Neural cell (in vitro differentiated cells): ENCODE measurements around the gene MOV10L1. TPM values are rescaled to one million over a fixed set of nuclear protein-coding genes. Genes with fewer than 3 reads are reported as not detected.
"Not testable (repeated sequence)": the region's sequence is repeated elsewhere in the genome, so short reads cannot be mapped to it uniquely, and the experiment has no call there.

Source experiments
- H2AFZ ChIP-seq: fragments of 200-600, 300-800 bp; sonication (generic), shearing (Covaris generic); 2 replicates; pipeline ENCODE4 v1.6.0; 2014; ENCODE audit warnings: low read depth, mild to moderate bottlenecking, antibody characterized with exemption, low read length, moderate library complexity
- H3F3A ChIP-seq: fragments of 200-600 bp; shearing (Covaris generic); 2 replicates; pipeline ENCODE4 v1.6.1; 2016; ENCODE audit warnings: mild to moderate bottlenecking, moderate library complexity, mixed read lengths, antibody characterized with exemption, low read length; ENCODE audit not compliant: insufficient read depth, poor library complexity, severe bottlenecking
- H3K27ac ChIP-seq: fragments of 200-600, 300-800 bp; sonication (generic), shearing (Covaris generic); 2 replicates; pipeline ENCODE4 v1.5.1; 2014; ENCODE audit warnings: mild to moderate bottlenecking, low read length, moderate library complexity
- H3K27me3 ChIP-seq: fragments of 300-800, 200-600 bp; sonication (generic), shearing (Covaris generic); 2 replicates; pipeline ENCODE4 v1.6.0; 2014; ENCODE audit warnings: mild to moderate bottlenecking, low read depth, low read length, moderate library complexity; ENCODE audit not compliant: insufficient read depth
- H3K36me3 ChIP-seq: fragments of 300-800, 200-600 bp; sonication (generic), shearing (Covaris generic); 2 replicates; pipeline ENCODE4 v1.5.1; 2014; ENCODE audit warnings: mild to moderate bottlenecking, antibody characterized with exemption, low read length, moderate library complexity; ENCODE audit not compliant: insufficient read depth
- H3K4me2 ChIP-seq: fragments of 300-800, 200-600 bp; sonication (generic), shearing (Covaris generic); 2 replicates; pipeline ENCODE4 v1.6.0; 2014; ENCODE audit warnings: mild to moderate bottlenecking, low read length
- H3K4me3 ChIP-seq: fragments of 300-800, 200-600 bp; sonication (generic), shearing (Covaris generic); 2 replicates; pipeline ENCODE4 v1.5.1; 2014; ENCODE audit warnings: mild to moderate bottlenecking, low read length, moderate library complexity
- H3K79me2 ChIP-seq: fragments of 200-600 bp; shearing (Covaris generic); replicated peaks from 2 replicates; pipeline ENCODE4 v1.6.0; 2014; ENCODE audit warnings: mild to moderate bottlenecking, low read length, moderate library complexity; ENCODE audit not compliant: insufficient read depth
- H3K9ac ChIP-seq: fragments of 300-800, 200-600 bp; sonication (generic), shearing (Covaris generic); 2 replicates; pipeline ENCODE4 v1.6.1; 2016; ENCODE audit warnings: mild to moderate bottlenecking, low read length, mixed read lengths
- H3K9me2 ChIP-seq: fragments of 200-600 bp; shearing (Covaris generic); 2 replicates; pipeline ENCODE4 v1.6.1; 2016; ENCODE audit warnings: mild to moderate bottlenecking, low read length, mixed read lengths; ENCODE audit not compliant: insufficient read depth
- H3K9me3 ChIP-seq: fragments of 200-600, 300-800 bp; sonication (generic), shearing (Covaris generic); 2 replicates; pipeline ENCODE4 v1.6.1; 2016; ENCODE audit warnings: mild to moderate bottlenecking, mixed run types, low read length, moderate library complexity, mixed read lengths
- H4K20me1 ChIP-seq: fragments of 200-600 bp; shearing (Covaris generic); 2 replicates; pipeline ENCODE4 v1.6.1; 2016; ENCODE audit warnings: mild to moderate bottlenecking, mixed run types; ENCODE audit not compliant: insufficient read depth
- EP300 ChIP-seq: fragments of 450-650 bp; conservative IDR thresholded peaks from 2 replicates; pipeline ENCODE4 v1.6.1; 2014; ENCODE audit warnings: antibody characterized with exemption, mild to moderate bottlenecking, moderate library complexity; ENCODE audit not compliant: poor library complexity, severe bottlenecking
- EZH2 ChIP-seq: fragments of 200-600, 300-800 bp; shearing (Covaris generic), sonication (generic); IDR thresholded peaks from 2 replicates; pipeline ENCODE4 v1.6.1; 2014; ENCODE audit warnings: antibody characterized with exemption, low read length, borderline replicate concordance, mild to moderate bottlenecking; ENCODE audit not compliant: insufficient read depth, poor library complexity, severe bottlenecking
- MXI1 ChIP-seq: fragments of 450-650 bp; conservative IDR thresholded peaks from 2 replicates; pipeline ENCODE4 v1.6.1; 2014; ENCODE audit warnings: antibody characterized with exemption, mild to moderate bottlenecking; ENCODE audit not compliant: poor library complexity, severe bottlenecking
- POLR2AphosphoS5 ChIP-seq: IDR thresholded peaks from 2 replicates; pipeline ENCODE4 v1.6.1; 2012
- RAD21 ChIP-seq: fragments of 450-650 bp; conservative IDR thresholded peaks from 2 replicates; pipeline ENCODE4 v1.6.1; 2014; ENCODE audit warnings: antibody characterized with exemption, mild to moderate bottlenecking, moderate library complexity
- SMC3 ChIP-seq: fragments of 450-650 bp; conservative IDR thresholded peaks from 2 replicates; pipeline ENCODE4 v1.6.1; 2014; ENCODE audit warnings: antibody characterized with exemption, mild to moderate bottlenecking, moderate library complexity; ENCODE audit not compliant: poor library complexity
- TAF1 ChIP-seq: IDR thresholded peaks from 2 replicates; pipeline ENCODE4 v1.6.1; 2012; ENCODE audit warnings: low read depth
- polyA plus RNA-seq: library from polyadenylated mRNA; depleted of rRNA; stranded (reverse); fragments of >200 nt; gene quantifications from 2 replicates; pipeline ENCODE4 v1.2.3, GENCODE V29; 2014
- TF ChIP-seq, protein P1 (sequence below): fragments of 450-650 bp; IDR thresholded peaks from 2 replicates; pipeline ENCODE4 v1.5.1; 2014; ENCODE audit warnings: antibody characterized with exemption, mild to moderate bottlenecking, moderate library complexity; ENCODE audit not compliant: poor library complexity, severe bottlenecking
- TF ChIP-seq, protein P2 (sequence below): IDR thresholded peaks from 2 replicates; pipeline ENCODE4 v1.6.1; 2012; ENCODE audit warnings: borderline replicate concordance

Gene MOV10L1
- polyA plus RNA-seq, 1 donor from 2014 or later = not detected

DNA sequence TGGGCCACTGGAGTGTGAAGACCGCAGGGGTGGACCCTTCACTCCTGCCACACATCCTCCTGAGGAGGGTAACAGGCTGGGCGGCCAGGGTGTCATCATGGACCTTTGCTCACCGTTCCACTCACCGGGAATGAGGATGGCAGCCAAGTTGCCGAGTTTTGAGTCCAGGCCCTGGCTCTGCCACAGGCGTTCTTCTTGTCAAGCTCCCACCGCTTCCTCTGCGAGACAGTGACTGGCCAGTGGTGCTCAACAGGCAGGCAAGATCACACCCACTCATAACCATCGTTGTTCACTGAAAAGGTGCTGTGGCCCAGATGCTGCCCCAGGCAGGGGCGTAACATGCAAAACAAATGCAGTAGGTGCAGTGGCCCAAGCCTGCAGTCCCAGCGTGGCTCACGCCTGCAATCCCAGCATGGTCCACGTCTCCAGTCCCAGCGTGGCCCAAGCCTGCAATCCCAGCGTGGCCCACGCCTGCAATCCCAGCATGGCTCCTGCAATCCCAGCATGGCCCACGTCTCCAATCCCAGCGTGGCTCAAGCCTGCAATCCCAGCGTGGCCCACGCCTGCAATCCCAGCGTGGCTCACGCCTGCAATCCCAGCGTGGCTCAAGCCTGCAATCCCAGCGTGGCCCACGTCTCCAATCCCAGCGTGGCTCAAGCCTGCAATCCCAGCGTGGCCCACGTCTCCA lies 75.8 kb downstream of the MOV10L1 start:
- no peak overlapping the region for H3K9ac ChIP-seq
- no peaks in the 10 kb centered on the region for H3K36me3 ChIP-seq
- no peaks in the 10 kb centered on the region for H3K9me3 ChIP-seq
- no peak overlapping the region for H3K27ac ChIP-seq
- H4K20me1 ChIP-seq = no peaks in the 10 kb centered on the region
- H3K4me2 ChIP-seq = no peak overlapping the region
- no peaks in the 10 kb centered on the region for H3K9me2 ChIP-seq
- no peak overlapping the region for H3K4me3 ChIP-seq
- no peaks in the 10 kb centered on the region for H3F3A ChIP-seq
- no peak overlapping the region for H2AFZ ChIP-seq
- TF ChIP-seq MXI1 (no peak), POLR2AphosphoS5 (no peak), TAF1 (no peak), EP300 (no peak), RAD21 (no peak), SMC3 (no peak), EZH2 (no peak)
- TF ChIP-seq, protein P1, sequence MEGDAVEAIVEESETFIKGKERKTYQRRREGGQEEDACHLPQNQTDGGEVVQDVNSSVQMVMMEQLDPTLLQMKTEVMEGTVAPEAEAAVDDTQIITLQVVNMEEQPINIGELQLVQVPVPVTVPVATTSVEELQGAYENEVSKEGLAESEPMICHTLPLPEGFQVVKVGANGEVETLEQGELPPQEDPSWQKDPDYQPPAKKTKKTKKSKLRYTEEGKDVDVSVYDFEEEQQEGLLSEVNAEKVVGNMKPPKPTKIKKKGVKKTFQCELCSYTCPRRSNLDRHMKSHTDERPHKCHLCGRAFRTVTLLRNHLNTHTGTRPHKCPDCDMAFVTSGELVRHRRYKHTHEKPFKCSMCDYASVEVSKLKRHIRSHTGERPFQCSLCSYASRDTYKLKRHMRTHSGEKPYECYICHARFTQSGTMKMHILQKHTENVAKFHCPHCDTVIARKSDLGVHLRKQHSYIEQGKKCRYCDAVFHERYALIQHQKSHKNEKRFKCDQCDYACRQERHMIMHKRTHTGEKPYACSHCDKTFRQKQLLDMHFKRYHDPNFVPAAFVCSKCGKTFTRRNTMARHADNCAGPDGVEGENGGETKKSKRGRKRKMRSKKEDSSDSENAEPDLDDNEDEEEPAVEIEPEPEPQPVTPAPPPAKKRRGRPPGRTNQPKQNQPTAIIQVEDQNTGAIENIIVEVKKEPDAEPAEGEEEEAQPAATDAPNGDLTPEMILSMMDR = no peak
- TF ChIP-seq, protein P2, sequence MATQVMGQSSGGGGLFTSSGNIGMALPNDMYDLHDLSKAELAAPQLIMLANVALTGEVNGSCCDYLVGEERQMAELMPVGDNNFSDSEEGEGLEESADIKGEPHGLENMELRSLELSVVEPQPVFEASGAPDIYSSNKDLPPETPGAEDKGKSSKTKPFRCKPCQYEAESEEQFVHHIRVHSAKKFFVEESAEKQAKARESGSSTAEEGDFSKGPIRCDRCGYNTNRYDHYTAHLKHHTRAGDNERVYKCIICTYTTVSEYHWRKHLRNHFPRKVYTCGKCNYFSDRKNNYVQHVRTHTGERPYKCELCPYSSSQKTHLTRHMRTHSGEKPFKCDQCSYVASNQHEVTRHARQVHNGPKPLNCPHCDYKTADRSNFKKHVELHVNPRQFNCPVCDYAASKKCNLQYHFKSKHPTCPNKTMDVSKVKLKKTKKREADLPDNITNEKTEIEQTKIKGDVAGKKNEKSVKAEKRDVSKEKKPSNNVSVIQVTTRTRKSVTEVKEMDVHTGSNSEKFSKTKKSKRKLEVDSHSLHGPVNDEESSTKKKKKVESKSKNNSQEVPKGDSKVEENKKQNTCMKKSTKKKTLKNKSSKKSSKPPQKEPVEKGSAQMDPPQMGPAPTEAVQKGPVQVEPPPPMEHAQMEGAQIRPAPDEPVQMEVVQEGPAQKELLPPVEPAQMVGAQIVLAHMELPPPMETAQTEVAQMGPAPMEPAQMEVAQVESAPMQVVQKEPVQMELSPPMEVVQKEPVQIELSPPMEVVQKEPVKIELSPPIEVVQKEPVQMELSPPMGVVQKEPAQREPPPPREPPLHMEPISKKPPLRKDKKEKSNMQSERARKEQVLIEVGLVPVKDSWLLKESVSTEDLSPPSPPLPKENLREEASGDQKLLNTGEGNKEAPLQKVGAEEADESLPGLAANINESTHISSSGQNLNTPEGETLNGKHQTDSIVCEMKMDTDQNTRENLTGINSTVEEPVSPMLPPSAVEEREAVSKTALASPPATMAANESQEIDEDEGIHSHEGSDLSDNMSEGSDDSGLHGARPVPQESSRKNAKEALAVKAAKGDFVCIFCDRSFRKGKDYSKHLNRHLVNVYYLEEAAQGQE = no peak
- peaks cover 10% of the 10 kb centered on the region for H3K27me3 ChIP-seq
- H3K79me2 ChIP-seq = no peaks in the 10 kb centered on the region

DNA sequence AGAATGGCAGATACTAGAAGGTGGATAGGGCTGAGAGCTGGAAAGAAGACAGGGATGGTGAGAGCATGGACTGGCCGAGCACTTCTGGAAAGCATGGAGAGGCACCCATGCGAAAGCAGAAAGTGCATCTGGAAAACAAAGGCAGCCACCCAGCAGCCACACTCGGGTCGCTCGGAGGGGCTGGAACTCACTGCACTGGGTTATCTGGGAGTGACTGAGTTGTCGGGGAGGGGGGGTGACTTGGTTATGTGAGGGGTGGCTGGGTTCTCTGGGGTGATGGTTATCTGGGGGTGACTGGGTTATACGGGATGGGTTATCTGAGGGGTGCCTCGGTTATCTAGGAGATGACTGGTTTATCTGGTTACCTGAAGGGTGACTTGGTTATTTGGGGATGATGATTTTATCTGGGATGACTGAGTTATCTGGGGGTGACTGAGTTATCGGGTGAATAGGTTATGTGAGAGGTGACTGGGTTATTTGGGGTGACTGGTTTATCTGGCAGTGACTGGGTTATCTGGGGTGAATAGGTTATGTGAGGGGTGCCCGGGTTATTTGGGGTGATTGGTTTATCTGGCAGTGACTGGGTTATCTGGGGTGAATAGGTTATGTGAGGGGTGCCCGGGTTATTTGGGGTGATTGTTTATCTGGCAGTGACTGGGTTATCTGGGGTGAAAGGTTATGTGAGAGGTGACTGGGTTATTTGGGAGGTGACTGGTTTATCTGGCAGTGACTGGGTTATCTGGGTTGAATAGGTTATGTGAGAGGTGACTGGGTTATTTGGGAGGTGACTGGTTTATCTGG lies 78.1 kb downstream of the MOV10L1 start:
- no peaks in the 10 kb centered on the region for H3K9me3 ChIP-seq
- H4K20me1 ChIP-seq = no peaks in the 10 kb centered on the region
- no peak overlapping the region for H3K27ac ChIP-seq
- H3K4me2 ChIP-seq = no peak overlapping the region
- no peak overlapping the region for H3K4me3 ChIP-seq
- no peaks in the 10 kb centered on the region for H3K36me3 ChIP-seq
- H2AFZ ChIP-seq = no peak overlapping the region
- no peak for TF ChIP-seq TAF1
- TF ChIP-seq EP300 = no peak
- TF ChIP-seq RAD21 = no peak
- TF ChIP-seq POLR2AphosphoS5 = no peak
- H3K9ac ChIP-seq = no peak overlapping the region
- no peaks in the 10 kb centered on the region for H3K79me2 ChIP-seq
- peaks cover 10% of the 10 kb centered on the region for H3K27me3 ChIP-seq
- H3F3A ChIP-seq = no peaks in the 10 kb centered on the region
- H3K9me2 ChIP-seq = no peaks in the 10 kb centered on the region

DNA sequence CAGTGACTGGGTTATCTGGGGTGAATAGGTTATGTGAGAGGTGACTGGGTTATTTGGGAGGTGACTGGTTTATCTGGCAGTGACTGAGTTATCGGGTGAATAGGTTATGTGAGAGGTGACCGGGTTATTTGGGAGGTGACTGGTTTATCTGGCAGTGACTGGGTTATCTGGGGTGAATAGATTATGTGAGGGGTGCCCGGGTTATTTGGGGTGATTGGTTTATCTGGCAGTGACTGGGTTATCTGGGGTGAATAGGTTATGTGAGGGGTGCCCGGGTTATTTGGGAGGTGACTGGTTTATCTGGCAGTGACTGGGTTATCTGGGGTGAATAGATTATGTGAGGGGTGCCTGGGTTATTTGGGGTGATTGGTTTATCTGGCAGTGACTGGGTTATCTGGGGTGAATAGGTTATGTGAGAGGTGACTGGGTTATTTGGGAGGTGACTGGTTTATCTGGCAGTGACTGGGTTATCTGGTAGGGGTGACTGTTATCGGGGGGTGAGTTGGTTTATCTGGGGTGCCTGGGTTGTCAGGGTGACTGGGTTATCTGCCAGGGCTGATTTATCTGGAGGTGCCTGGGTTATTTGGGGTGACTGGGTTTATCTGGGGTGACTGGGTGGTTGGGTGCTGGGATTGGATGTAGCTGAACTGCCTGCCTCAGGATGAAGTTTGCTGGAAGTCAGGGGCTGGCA lies 78.8 kb downstream of the MOV10L1 start:
- not testable (repeated sequence) for H3K4me2 ChIP-seq, H4K20me1 ChIP-seq, H3K9ac ChIP-seq, H3K79me2 ChIP-seq, H3K27ac ChIP-seq, H3F3A ChIP-seq, H3K36me3 ChIP-seq, H3K9me3 ChIP-seq, H3K4me3 ChIP-seq, H2AFZ ChIP-seq, H3K9me2 ChIP-seq
- peaks cover 10% of the 10 kb centered on the region for H3K27me3 ChIP-seq
